IPS DF 19.7 (cell line): ENCODE measurements around the gene GAS2L2.

Source experiments
- DNase-seq: peaks from one replicate; pipeline ENCODE4 v3.0.0-alpha.2; 2013; ENCODE audit warnings: low read depth, low spot score

Gene GAS2L2

GRCh38 chr17:35747540-35748017, 5.5 kb downstream of the GAS2L2 start:
- DNase-seq: no peak

GRCh38 chr17:35745749-35746320, 7.2 kb downstream of the GAS2L2 start:
- DNase-seq: no peak

- no peak for DNase-seq
Observed at GRCh38 chr17:35745246-35745645, 7.8 kb downstream of the GAS2L2 start.

GRCh38 chr17:35744830-35745229, 8.2 kb downstream of the GAS2L2 start:
- DNase-seq: no peak

GRCh38 chr17:35743626-35744328, 9.3 kb downstream of the GAS2L2 start:
- DNase-seq: no peak

GRCh38 chr17:35742896-35743477, 10.1 kb downstream of the GAS2L2 start:
- no peak for DNase-seq

- no peak for DNase-seq
Observed at GRCh38 chr17:35742496-35742895, 10.5 kb downstream of the GAS2L2 start.

- no peak for DNase-seq
Observed at GRCh38 chr17:35740997-35741931, 11.8 kb downstream of the GAS2L2 start.

- DNase-seq: no peak
Observed at GRCh38 chr17:35740216-35740615, 12.8 kb downstream of the GAS2L2 start.

GRCh38 chr17:35738519-35739133, 14.4 kb downstream of the GAS2L2 start:
- no peak for DNase-seq

GRCh38 chr17:35736236-35736635, 16.8 kb downstream of the GAS2L2 start:
- DNase-seq: no peak

GRCh38 chr17:35735036-35735805, 17.8 kb downstream of the GAS2L2 start:
- DNase-seq: no peak

GRCh38 chr17:35734396-35734795, 18.6 kb downstream of the GAS2L2 start:
- no peak for DNase-seq

GRCh38 chr17:35733366-35733765, 19.7 kb downstream of the GAS2L2 start:
- no peak for DNase-seq

GRCh38 chr17:35732806-35733136, 20.3 kb downstream of the GAS2L2 start:
- DNase-seq: no peak

- no peak for DNase-seq
Observed at GRCh38 chr17:35731917-35732805, 20.9 kb downstream of the GAS2L2 start.

- no peak for DNase-seq
Observed at GRCh38 chr17:35731239-35731916, 21.7 kb downstream of the GAS2L2 start, which contains the start of gene RASL10B. TSS of gene RASL10B (plus strand) at chr17:35731639. CDS start at chr17:35735185, 3,546 bp downstream.

- no peak for DNase-seq
Observed at GRCh38 chr17:35730400-35731005, 22.5 kb downstream of the GAS2L2 start.

- no peak for DNase-seq
Observed at GRCh38 chr17:35729405-35729833, 23.6 kb downstream of the GAS2L2 start.
